OCI-LY7 (cell line): ENCODE data around the gene TMIGD1. TPM values are rescaled to one million over a fixed set of nuclear protein-coding genes. Genes with fewer than 3 reads are reported as not detected.

Experiments
- BruUV-seq: library from RNA; stranded (reverse); fragments of 400-500 nt; replicated peaks from 2 replicates; lab custom pipeline; 2021; lab: Mats Ljungman, UMichigan
- CTCF ChIA-PET: fragments of 300-600 bp; sonication (Branson Sonifier 250); formaldehyde crosslinking; loops from one replicate; lab custom pipeline; 2022; ENCODE audit warnings: antibody characterized with exemption; ENCODE audit not compliant: unreplicated experiment; lab: Charles Lee
- POLR2A ChIA-PET: fragments of 300-600 bp; sonication (Branson Sonifier 250); formaldehyde crosslinking; loops from one replicate; lab custom pipeline; 2022; ENCODE audit warnings: antibody characterized with exemption; lab: Charles Lee
- DNase-seq: peaks from one replicate; pipeline ENCODE4 v3.0.0-alpha.2; 2015; ENCODE audit warnings: low spot score
- H2AFZ ChIP-seq: fragments of 200-600 bp; sonication (generic), shearing (Covaris generic); 2 replicates; pipeline ENCODE4 v1.6.1; 2014; ENCODE audit warnings: mild to moderate bottlenecking, antibody characterized with exemption, low read length, moderate library complexity
- H3K27ac ChIP-seq: fragments of 200-600 bp; sonication (generic); 2 replicates; pipeline ENCODE4 v1.5.1; 2014; ENCODE audit warnings: mixed run types, low read depth, mild to moderate bottlenecking, moderate library complexity, low read length, inconsistent platforms; ENCODE audit not compliant: poor library complexity, severe bottlenecking
- H3K36me3 ChIP-seq: fragments of 200-600 bp; sonication (generic); 2 replicates; pipeline ENCODE4 v1.6.1; 2014; ENCODE audit warnings: mild to moderate bottlenecking, antibody characterized with exemption, low read length, moderate library complexity, mixed read lengths; ENCODE audit not compliant: insufficient read depth
- H3K4me1 ChIP-seq: fragments of 200-600 bp; sonication (generic); 2 replicates; pipeline ENCODE4 v1.5.1; 2014; ENCODE audit warnings: mild to moderate bottlenecking, low read length; ENCODE audit not compliant: insufficient read depth, poor library complexity, severe bottlenecking
- H3K4me2 ChIP-seq: fragments of 200-600 bp; sonication (generic); 2 replicates; pipeline ENCODE4 v1.6.1; 2014; ENCODE audit warnings: mild to moderate bottlenecking, low read length
- H3K4me3 ChIP-seq: fragments of 200-600 bp; sonication (generic); 2 replicates; pipeline ENCODE4 v1.5.1; 2014; ENCODE audit warnings: mild to moderate bottlenecking, low read depth, low read length; ENCODE audit not compliant: poor library complexity, severe bottlenecking
- H3K79me2 ChIP-seq: fragments of 200-600 bp; sonication (generic); 2 replicates; pipeline ENCODE4 v1.6.1; 2016; ENCODE audit warnings: low read depth, mild to moderate bottlenecking, low read length, moderate library complexity, mixed read lengths; ENCODE audit not compliant: insufficient read depth
- H3K9me2 ChIP-seq: fragments of 200-600 bp; sonication (generic); 2 replicates; pipeline ENCODE4 v1.6.1; 2016; ENCODE audit warnings: mild to moderate bottlenecking, low read length, mixed read lengths; ENCODE audit not compliant: insufficient read depth
- H3K9me3 ChIP-seq: fragments of 200-600 bp; sonication (generic); 2 replicates; pipeline ENCODE4 v1.6.1; 2014; ENCODE audit warnings: mild to moderate bottlenecking, mixed run types, low read length, mixed read lengths
- H4K20me1 ChIP-seq: fragments of 200-600 bp; sonication (generic); 2 replicates; pipeline ENCODE4 v1.6.1; 2014; ENCODE audit warnings: mild to moderate bottlenecking, antibody characterized with exemption, low read length, moderate library complexity, mixed read lengths; ENCODE audit not compliant: insufficient read depth
- CTCF ChIP-seq: fragments of 200-600 bp; sonication (generic); conservative IDR thresholded peaks from 2 replicates; pipeline ENCODE4 v1.5.1; 2014; ENCODE audit warnings: mild to moderate bottlenecking, antibody characterized with exemption, low read length, moderate library complexity, mixed read lengths
- EZH2phosphoT487 ChIP-seq: fragments of 200-600 bp; sonication (generic); IDR thresholded peaks from 2 replicates; pipeline ENCODE4 v1.6.1; 2018; ENCODE audit warnings: low read depth, borderline replicate concordance, mild to moderate bottlenecking, mixed run types, antibody characterized with exemption, low read length, moderate library complexity, mixed read lengths
- intact Hi-C: fragments of 100-400 bp; cut with micrococcal nuclease; formaldehyde crosslinking; loops from one replicate; pipeline ENCODE4 v1.10.0; 2022; ENCODE audit not compliant: unreplicated experiment
- total RNA-seq, 2 experiments: library from RNA; depleted of rRNA in 1 of 2; stranded (reverse); fragments of >200 nt in 1 of 2; shearing (Covaris generic) in 1 of 2; gene quantifications; 2 replicates each; pipeline ENCODE4 v1.2.3, GENCODE V29; 2014 to 2022

The TMIGD1 gene
- total RNA-seq, 2 experiments from 2014 or later, result not detected

GRCh38 chr17:30345527-30346075, 11.7 kb upstream of the TMIGD1 start:
- DNase-seq, result no peak
- Histone ChIP-seq H3K4me2 (no peak overlapping the region), H3K4me3 (no peak overlapping the region), H3K9me2 (no peaks in the 10 kb centered on the region), H3K4me1 (no peaks in the 10 kb centered on the region), H4K20me1 (no peaks in the 10 kb centered on the region), H3K36me3 (no peaks in the 10 kb centered on the region), H2AFZ (no peak overlapping the region), H3K79me2 (no peaks in the 10 kb centered on the region), H3K9me3 (no peaks in the 10 kb centered on the region), H3K27ac (no peak overlapping the region)
- ChIA-PET CTCF (no interaction called here), POLR2A (interaction anchor here (0.6 to 1.2 kb wide), 2 partner anchors 20 to 23 kb away, joined by 4 read pairs; no protein-coding TSS in a partner anchor)
- BruUV-seq, result no TSS peak
- TF ChIP-seq CTCF (no peak), EZH2phosphoT487 (no peak)
- intact Hi-C loops, result loop anchor here (10.0 kb wide), 1 partner anchor 209 kb away; no protein-coding TSS in a partner anchor

GRCh38 chr17:30345089-30345433, 11.2 kb upstream of the TMIGD1 start:
- CTCF ChIA-PET, result no interaction called here
- H3K79me2 ChIP-seq, result no peaks in the 10 kb centered on the region

More at GRCh38 chr17:30345089-30345433, 11.2 kb upstream of the TMIGD1 start:
- no TSS peak for BruUV-seq
- no peak overlapping the region for H3K4me2 ChIP-seq
- H3K9me3 ChIP-seq, result no peaks in the 10 kb centered on the region
- H2AFZ ChIP-seq, result peak overlapping the region; percentile 29
- H3K9me2 ChIP-seq, result no peaks in the 10 kb centered on the region
- no peaks in the 10 kb centered on the region for H3K4me1 ChIP-seq
- no peak overlapping the region for H3K27ac ChIP-seq
- H3K36me3 ChIP-seq, result no peaks in the 10 kb centered on the region
- no peaks in the 10 kb centered on the region for H4K20me1 ChIP-seq
- TF ChIP-seq EZH2phosphoT487 (no peak), CTCF (no peak)
- POLR2A ChIA-PET, result interaction anchor here (0.6 to 1.2 kb wide), 2 partner anchors 19 to 24 kb away, joined by 4 read pairs; no protein-coding TSS in a partner anchor
- intact Hi-C loops, result loop anchor here (10.0 kb wide), 1 partner anchor 210 kb away; no protein-coding TSS in a partner anchor
- no peak overlapping the region for H3K4me3 ChIP-seq
- no peak for DNase-seq
